Fibroblast of skin of right quadriceps (primary cell): Measurements from ENCODE around the gene ZNF813.
"Not testable (repeated sequence)": the region's sequence is repeated elsewhere in the genome, so short reads cannot be mapped to it uniquely, and the experiment has no call there.

Experiments used
- DNase-seq: peaks from one replicate; pipeline ENCODE4 v3.0.0-alpha.2; 2013

Gene ZNF813

DNA sequence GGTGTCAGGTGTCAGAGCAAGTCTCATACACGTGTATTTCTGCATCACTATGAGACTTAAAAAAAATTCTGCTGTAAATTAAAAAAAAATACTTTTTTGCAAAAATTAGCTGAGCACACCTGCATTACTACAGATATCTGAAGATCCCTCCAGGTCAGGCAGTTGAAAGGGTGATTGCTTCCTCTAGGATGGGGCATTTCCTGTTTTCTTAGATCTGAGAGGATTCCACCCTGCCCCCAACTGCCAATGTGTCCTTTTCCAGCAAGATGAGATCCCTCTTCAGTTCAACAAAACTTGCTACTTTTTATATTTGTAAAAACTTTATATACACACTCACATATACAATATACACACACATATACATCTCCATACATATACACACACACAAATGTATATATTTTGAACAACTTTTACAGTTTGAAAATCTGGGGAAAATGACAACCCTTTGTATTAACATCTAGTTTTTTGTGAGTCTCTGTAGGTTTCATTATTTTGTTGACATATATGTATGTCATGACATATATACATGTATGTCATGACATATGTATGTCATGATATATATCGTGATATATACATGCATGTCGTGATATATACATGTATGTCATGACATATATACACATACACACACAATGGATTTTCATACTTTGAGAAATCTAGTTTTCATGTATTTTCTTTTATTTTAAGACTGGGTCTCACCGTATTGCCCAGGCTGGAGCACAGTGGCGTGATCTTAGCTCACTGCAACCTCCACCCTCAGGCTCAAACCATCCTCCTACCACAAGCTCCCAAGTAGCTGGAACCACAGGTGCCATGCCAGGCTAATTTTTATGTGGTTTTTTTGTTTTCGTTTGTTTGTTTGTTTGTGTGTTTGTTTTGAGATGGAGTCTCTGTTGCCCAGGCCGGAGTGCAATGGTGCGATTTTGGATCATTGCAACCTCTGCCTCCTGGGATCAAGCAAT is 17.8 kb downstream of the ZNF813 start:
- DNase-seq: no peak

DNA sequence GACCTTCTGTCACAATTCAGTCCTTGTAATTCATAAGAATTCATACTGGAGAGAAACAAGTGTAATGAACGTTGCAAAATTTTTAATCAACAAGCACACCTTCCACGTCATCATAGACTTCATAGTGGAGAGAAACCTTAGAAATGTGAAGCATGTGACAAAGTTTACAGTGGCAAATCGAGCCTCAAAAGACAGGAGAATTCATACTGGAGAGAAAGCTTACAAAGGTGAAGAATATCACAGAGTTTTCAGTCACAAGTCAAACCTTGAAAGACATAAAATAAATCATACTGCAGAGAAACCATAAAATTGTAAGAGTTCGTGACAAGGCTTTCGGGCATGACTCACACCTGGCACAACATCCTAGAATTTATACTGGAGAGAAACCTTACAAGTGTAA is 24.6 kb downstream of the ZNF813 start:
- DNase-seq: no peak

DNA sequence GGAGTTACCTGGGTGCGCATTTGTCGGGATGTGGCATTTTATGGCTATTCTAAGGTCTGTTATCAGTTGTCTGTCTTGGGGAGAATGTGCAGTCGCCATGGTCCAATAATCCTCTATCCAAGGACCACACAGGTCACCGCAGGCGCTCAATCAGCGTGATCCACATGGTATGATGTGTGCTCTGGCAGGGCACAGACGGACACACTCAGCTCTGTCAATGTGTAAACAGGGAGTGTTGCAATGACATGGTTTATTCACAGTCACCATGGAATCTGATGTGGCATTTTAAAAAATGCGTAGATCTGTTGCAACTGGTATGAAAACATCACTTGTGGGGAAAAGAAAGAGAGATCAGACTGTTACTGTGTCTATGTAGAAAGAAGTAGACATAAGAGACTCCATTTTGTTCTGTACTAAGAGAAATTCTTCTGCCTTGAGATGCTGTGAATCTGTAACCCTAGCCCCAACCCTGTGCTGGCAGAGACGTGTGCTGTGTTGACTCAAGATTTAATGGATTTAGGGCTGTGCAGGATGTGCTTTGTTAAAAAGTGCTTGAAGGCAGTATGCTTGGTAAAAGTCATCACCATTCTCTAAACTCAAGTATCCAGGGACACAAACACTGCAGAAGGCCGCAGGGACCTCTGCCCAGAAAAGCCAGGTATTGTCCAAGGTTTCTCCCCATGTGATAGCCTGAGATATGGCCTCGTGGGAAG is 29.9 kb downstream of the ZNF813 start:
- not testable (repeated sequence) for DNase-seq

DNA sequence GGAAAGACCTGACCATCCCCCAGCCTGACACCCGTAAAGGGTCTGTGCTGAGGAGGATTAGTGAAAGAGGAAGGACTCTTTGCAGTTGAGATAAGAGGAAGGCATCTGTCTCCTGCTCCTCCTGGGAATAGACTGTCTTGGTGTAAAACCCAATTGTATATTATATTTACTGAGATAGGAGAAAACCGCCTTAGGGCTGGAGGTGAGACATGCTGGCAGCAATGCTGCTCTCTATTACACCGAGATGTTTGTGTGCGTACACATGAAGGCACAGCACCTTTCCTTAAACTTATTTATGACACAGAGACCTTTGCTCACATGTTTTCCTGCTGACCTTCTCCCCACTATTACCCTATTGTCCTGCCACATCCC is 30.5 kb downstream of the ZNF813 start:
- not testable (repeated sequence) for DNase-seq

DNA sequence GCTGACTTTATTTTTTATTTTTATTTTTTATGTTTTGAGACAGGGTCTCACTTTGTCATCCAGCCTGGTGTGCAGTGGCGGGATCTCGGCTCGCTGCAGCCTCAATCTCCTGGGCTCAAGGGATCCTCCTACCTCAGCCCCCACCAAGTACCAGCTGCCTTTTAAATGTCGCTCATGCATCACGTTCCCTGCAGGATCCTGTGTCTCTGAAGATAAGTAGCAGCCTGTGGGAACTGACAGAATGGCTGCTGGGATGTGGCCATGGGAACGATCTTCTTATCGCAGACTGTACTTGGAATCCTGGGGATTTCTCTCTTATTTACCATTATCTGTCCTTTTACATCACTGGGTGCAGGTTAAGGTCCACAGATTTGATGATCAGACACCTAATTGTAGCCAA is 35.6 kb downstream of the ZNF813 start:
- DNase-seq: not testable (repeated sequence)

DNA sequence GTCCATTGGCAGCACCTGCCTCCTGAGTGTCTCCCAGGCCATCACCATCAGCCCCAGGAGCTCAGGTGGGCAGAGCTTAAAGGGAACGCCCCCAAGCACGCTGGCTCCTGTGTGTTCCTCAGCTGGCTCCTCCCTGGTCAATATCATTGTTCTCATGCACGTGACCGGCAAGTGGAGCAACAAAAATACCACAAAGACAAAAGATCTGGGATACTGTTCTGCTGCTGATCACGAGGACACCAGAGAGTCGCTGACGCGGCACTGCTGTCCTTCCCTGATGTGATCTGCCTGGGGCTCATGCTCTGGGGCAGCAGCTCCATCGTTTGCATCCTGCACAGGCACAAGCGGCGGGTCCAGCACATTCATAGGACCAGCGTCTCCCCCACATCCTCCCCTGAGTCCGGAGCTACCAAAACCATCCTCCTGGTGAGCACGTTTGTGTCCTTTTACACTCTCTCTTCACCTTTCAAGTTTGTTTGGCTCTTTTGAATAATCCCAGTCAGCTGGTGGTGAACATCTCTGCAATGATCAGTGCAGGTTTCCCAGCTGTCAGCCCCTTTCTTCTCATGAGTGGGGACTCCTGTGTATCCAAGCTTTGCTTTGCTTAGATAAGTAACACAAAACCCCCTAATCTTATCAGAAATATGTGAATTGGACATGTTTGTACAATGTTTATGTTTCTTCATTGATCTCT is 36.3 kb downstream of the ZNF813 start:
- DNase-seq: not testable (repeated sequence)

DNA sequence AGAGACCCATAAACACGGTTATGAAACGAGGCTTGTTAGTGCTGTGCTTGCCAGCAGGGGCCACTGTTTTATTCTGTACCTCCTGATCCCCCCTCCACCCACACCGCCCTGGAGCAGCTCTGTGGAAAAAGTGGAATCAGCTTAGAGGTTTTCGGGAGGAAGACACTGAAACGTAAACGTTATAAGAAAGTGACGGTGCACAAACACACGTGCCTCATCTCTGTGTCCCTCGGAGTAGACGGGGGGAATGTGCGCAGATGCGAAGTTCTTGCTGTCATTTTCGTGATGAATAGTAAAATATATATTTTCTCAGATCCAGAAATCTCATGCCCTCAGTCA is 36.8 kb downstream of the ZNF813 start:
- not testable (repeated sequence) for DNase-seq

DNA sequence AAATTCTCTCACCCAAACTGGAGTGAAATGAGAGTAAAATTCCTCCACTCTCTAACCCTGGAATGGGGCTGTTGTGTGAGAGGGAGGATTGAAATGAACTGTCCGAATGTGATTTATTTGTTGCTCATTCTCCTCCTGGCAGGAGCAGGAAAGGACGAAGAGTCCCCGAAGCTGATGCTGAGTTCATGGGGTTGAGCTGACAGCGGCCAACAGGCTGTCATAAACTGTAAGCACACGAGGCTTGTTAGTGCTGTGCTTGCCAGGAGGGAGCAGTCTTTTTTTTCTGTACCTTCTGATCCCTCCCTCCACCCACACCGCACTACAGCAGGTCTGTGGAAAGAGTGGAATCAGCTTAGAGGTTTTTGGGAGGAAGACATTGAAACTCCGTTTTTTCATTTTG is 37.4 kb downstream of the ZNF813 start:
- no peak for DNase-seq

DNA sequence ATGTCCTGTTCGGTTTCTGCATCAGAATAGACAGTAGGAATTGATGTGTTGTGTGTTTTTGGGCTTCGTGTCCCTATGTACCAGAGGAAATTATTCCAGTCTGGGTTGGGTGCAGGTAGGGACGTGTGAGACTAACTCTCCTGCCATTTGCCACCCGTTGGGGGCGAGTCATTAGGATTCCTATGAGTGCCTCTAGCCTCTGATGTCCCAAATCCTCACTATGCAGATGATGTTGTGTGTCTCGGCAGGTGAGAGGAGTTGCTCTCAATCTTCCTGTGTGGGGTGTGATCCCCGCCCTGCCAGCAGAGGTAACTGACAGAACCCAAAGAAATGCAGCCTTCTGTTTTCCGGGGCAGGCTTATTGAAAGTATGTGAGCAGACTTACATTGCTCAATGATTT is 39.2 kb downstream of the ZNF813 start:
- DNase-seq: no peak

DNA sequence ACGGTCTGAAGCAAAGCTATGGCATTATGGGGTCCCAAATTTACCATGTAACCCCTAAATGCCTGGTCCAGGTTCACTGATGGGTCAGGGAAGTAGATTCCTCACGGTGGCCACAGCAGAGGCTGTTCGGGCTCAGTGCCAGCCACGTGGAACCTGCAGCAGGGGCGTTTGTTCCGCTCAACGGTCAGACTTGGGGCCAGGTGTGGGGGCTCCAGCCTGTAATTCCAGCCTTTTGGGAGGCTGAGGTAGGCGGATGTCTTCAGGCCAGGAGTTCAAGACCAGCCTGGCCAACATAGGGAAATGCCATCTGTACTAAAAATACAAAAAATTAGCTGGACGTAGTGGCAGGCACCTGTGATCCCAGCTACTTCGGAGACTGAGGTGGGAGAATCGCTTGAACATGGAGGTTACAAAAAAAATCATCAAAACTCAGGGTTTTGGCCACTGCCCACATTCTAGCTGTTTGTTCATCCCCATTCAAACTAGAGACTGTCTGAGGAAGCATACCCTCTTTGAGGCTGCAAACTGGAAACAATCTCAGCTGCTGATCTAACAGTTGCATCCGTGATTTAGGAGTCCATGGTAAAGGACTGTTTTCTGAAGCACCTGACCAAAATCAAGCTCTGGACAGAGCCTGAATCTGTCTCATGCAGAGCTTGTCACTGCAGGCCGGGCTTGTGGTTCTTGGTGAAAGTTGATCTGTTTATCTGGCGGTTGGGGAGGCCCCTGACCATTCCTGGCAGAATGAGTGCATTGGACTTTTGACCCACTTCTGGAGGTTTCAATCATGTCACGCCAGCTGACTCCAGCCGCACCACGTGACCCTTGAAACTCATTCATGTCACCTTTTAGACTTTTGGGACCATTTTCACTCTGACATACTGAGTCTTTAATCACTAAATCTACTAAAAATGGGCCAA is 40.2 kb downstream of the ZNF813 start:
- DNase-seq: no peak

DNA sequence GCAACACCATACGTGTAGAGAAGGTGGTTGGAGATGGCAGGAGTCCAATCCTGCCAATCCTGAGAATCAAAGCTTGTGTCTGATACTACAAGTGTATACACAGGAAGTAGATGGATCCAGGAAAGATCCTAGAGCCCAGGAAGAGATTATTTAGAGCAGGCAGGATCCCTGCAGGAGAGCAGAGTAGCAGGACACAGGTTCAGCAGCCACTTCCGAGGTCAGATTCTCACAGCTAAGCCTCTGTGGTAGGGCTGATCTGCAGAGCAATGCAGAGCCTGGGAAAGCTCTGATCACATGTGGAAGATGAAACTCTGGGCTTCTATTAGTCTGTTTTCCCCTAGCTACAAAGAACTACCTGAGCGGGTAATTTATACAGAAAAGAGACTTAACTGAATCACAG is 41.9 kb downstream of the ZNF813 start:
- DNase-seq: no peak

DNA sequence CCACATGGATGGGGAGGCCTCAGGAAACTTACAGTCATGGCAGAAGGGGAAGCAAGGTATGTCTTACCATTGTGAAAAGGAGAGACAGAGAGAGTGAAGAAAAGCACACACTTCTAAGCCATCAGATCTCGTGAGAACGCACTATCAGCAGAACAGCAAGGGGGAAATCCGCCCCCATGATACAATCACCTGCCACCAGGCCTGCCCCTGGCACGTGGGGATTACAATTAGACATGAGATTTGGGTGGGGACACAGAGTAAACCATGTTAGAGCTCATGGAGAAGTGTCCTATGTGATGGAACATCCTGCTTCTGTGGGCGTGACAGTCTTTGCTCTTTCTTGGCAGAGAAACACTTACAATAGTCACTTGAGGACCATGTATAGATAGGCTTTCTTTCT is 42.3 kb downstream of the ZNF813 start:
- no peak for DNase-seq

DNA sequence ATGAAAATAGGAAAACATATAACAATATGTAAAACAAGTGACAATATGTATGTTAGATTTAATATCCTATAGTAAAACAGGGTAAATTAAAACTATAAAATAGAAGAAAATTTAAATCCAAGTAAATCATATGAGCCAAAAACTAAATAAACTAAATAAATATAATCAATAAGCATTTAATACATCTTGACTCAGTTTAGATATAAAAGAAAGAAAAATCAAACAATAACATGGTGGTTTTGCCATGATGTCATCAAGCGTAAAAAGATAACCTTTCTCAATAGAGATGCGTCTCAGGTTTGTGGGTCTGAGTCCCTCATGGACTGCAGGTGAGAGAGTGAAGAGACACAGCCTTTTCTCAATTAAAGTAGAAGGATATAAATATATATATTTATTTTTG is 43.8 kb downstream of the ZNF813 start:
- DNase-seq: no peak

DNA sequence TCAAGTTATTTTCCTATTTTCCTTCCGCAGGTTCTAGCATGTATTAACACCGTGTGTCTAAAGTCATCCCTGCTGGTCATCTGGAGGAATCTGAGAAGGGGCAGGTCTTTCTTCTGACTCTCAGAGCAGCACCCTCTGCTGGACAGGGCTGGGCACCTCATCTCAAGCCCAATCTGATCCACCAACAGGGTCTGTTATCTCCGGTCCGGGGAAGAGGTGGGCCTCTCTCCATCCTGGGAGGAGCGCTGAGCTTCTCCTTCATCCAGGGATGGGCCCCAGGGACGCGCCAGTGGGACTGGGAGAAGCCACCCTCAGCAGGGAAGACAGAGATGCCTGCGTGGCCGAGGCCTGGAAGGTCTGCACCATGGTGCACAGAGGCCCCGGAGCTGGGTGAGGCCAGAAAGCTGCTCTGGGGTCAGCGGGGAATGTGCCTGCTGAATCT is 44.4 kb downstream of the ZNF813 start:
- no peak for DNase-seq

DNA sequence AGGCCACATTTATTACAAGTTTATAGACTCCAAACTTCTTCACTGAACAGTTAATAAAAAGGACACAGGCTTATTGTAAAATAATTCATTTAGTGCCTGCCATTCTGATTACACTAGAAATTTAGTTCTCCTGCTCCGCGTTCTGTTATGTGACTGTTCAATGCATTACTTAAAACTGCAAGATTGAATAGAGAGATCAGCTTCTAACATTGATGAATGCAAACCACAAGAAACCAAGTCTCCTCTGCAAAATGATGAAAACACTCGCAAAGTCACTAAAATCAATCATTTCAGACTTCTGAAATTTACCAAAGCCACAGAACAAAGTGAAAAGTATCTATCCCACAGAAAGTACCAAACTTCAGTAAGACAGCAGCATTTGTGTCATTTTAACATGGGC is 47.5 kb downstream of the ZNF813 start:
- DNase-seq: not testable (repeated sequence)

DNA sequence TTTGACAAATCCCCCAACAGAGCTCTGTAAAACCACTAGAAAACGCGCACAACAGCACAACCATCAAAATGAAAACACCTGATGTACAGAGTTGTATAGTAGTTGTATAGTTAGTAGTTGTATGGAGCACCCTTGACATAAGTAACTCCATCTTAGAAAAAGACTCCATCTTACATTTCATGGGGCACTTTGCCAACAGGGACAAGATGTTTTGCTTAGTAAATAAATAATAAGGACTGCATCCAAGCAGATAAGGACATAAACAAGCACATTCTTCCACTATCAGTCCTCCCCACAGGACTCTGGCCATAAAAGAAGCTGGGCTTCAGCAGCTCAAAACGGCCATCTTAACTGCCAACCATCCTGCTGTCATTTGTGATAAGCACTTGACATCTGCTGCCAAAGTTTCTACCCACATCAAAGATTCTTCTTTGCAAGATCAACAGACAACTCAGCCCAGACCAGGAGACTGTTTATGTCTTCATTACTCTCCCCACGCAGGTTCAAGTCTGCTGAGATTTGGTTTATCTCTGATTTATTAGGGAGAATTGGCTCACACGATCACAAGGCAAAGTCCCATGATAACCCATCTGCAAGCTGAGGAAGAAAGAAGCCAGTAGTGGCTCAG is 49.7 kb downstream of the ZNF813 start:
- DNase-seq: no peak

DNA sequence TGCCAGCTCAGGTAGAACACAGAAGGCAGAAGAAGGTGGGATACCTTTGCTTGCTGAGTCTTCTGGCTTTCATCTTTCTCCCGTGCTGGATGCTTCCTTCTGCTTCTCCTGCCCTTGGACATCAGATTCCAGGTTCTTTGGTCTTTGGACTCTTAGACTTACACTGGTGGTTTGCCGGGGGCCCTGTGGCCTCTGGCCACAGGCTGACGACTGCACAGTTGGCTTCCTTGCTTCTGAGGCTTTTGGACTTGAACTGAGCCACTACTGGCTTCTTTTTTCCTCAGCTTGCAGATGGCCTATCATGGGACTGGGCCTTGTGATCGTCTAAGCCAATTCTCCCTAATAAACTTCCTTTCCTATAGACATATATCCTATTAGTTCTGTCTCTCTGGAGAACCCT is 50.6 kb downstream of the ZNF813 start:
- DNase-seq: no peak

DNA sequence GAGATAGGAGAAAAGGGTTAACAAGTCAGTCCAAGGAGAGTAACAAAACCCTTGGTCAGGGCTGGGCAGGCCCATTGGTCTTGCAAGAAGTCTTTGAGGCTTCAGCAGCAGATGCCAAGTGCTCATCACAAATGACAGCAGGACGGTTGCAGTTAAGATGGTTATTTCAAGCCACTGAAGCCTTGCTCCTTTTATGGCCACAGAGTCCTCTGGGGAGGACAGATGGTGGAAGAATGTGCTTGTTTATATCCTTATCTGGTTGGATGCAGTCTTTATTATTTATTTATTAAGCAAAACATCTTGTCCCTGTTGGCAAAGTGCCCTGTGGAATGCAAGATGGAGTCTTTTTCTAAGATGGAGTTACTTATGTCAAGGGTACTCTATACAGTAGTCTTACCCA is 51.2 kb downstream of the ZNF813 start:
- no peak for DNase-seq

DNA sequence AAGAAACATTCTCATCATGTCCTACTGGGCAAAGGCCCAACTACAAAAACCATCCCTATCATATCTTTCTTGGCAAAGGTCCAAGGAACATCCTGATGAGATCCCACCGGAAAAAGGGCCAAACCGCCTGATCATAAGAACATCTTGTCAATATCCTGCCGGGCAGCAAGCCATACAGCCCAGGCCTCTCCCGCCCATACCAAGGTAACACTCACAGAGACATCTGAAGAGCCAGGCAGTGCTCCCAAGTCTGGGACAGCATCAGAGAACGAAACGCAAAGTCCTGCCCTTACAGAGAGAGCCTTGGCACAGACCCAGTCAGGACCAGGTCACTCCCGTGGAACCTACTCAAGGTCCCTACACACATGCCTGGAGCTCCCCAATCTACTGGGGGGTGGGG is 51.9 kb downstream of the ZNF813 start:
- DNase-seq: no peak

DNA sequence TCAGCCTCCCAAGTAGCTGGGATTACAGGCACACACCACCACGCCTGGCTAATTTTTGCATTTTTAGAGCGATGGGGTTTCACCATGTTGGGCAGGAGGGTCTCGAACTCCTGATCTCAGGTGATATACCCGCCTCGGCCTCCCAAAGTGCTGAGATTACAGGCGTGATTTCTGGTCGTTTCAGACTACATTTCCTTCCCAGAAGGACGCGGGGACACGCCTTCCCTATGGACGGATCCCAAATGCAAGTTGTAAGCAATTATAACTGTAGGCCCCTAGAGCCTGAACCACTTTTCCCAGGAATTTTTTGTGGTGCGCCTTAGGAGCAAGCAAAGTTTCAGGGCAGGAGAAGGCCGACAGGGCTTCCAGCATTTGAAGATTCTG is 52.6 kb downstream of the ZNF813 start:
- DNase-seq: no peak

DNA sequence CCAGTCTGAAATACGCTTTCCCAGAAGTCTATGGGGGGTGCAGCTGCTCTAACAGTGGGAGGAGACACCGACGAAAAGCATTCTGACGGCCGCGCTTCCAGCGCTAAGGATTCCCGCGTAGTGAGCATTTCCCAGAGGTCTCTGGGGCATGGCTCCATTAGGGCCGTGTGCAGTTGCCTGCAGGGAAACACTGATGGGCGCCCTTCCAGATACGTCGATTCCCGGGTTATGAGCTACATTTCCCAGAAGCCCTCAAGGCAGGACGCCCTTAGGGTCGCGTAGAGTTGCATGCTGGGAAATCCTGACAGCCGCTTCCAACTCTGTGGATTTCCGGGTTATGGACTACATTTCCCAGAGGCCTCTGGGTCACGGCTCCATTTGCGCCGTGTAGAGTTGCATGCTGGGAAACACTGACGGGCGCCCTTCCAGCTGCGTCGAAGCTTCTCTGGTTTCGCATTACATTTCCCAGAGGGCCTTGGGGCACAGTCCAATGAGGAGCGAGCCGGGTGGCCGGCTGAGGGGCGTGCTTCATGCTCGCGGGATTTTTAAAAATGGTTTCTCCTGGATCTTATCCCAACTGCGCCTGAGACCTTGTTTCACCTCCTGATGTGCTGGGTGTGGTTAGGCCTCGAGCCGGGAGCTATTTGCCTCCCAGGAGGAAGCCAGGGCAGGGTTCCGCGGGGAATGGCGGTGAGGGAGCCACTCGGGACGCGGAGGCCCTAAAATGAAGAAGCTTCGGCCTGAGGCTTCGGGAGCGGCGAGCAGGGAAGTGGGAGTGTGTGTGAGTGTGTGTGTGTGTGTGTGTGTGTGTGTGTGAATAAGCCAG is 53.2 kb downstream of the ZNF813 start:
- peak; percentile 99 for DNase-seq
